GM21447 (cell line): Measurements from ENCODE around the gene APOBEC3G.
"Not testable (repeated sequence)": the region's sequence is repeated elsewhere in the genome, so short reads cannot be mapped to it uniquely, and the experiment has no call there.

Experiments
- ATAC-seq: cut with Tn5 transposase; IDR thresholded peaks from one replicate; pipeline ENCODE4 v1.9.1; 2021; ENCODE audit not compliant: unreplicated experiment

The APOBEC3G gene

GRCh38 chr22:39077026-39077840, at the start of gene APOBEC3G:
TSS of gene APOBEC3G (plus strand) at chr22:39077275. CDS start at chr22:39077362, 87 bp downstream.
- peak; percentile 73 for ATAC-seq

- no peak for ATAC-seq
Observed at GRCh38 chr22:39027717-39028116, 49.4 kb upstream of the APOBEC3G start.

- ATAC-seq: no peak
Observed at GRCh38 chr22:39028281-39028680, 48.8 kb upstream of the APOBEC3G start.

GRCh38 chr22:39029227-39029626, 47.8 kb upstream of the APOBEC3G start:
- ATAC-seq: no peak

- no peak for ATAC-seq
Observed at GRCh38 chr22:39030705-39031104, 46.4 kb upstream of the APOBEC3G start.

- ATAC-seq: not testable (repeated sequence)
Observed at GRCh38 chr22:39031434-39032295, 45.4 kb upstream of the APOBEC3G start.

- ATAC-seq: not testable (repeated sequence)
Observed at GRCh38 chr22:39037071-39037470, 40.0 kb upstream of the APOBEC3G start.

- no peak for ATAC-seq
Observed at GRCh38 chr22:39039306-39040126, 37.6 kb upstream of the APOBEC3G start.

GRCh38 chr22:39040155-39040537, 36.9 kb upstream of the APOBEC3G start:
- peak; percentile 15 for ATAC-seq

GRCh38 chr22:39040538-39041296, 36.4 kb upstream of the APOBEC3G start, which contains the start of gene APOBEC3F:
TSS of gene APOBEC3F (plus strand) at chr22:39040864. CDS start at chr22:39040961, 97 bp downstream.
- peak; percentile 81 for ATAC-seq

GRCh38 chr22:39041908-39042307, 35.2 kb upstream of the APOBEC3G start:
- no peak for ATAC-seq

- not testable (repeated sequence) for ATAC-seq
Observed at GRCh38 chr22:39043063-39043462, 34.0 kb upstream of the APOBEC3G start.

GRCh38 chr22:39045136-39045535, 31.9 kb upstream of the APOBEC3G start:
- not testable (repeated sequence) for ATAC-seq

- ATAC-seq: not testable (repeated sequence)
Observed at GRCh38 chr22:39049486-39049885, 27.6 kb upstream of the APOBEC3G start.

- ATAC-seq: not testable (repeated sequence)
Observed at GRCh38 chr22:39051844-39052495, 25.1 kb upstream of the APOBEC3G start.

- no peak for ATAC-seq
Observed at GRCh38 chr22:39055658-39056057, 21.4 kb upstream of the APOBEC3G start.

- ATAC-seq: not testable (repeated sequence)
Observed at GRCh38 chr22:39061290-39061689, 15.8 kb upstream of the APOBEC3G start.

- not testable (repeated sequence) for ATAC-seq
Observed at GRCh38 chr22:39061951-39062350, 15.1 kb upstream of the APOBEC3G start.

- ATAC-seq: not testable (repeated sequence)
Observed at GRCh38 chr22:39063904-39064303, 13.2 kb upstream of the APOBEC3G start.
